Uterus (tissue), 2 donors: ENCODE data around the gene ATP13A5.

ENCODE experiments used
- CTCF ChIP-seq, 4 experiments: fragments of 200-600 bp in 2 of 4; fragments of 450-650 bp in 2 of 4; sonication (generic) in 2 of 4; IDR thresholded peaks; one replicate each; pipeline ENCODE4 v1.5.1; 2016 to 2019; ENCODE audit warnings: antibody characterized with exemption in 4 of 4, mild to moderate bottlenecking in 2 of 4, moderate library complexity in 1 of 4
- POLR2A ChIP-seq, 2 donors: fragments of 450-650 bp; IDR thresholded peaks; one replicate each; pipeline ENCODE4 v1.6.1; 2016; ENCODE audit warnings: antibody characterized with exemption in 2 of 2, mild to moderate bottlenecking in 1 of 2, moderate library complexity in 1 of 2

DNA sequence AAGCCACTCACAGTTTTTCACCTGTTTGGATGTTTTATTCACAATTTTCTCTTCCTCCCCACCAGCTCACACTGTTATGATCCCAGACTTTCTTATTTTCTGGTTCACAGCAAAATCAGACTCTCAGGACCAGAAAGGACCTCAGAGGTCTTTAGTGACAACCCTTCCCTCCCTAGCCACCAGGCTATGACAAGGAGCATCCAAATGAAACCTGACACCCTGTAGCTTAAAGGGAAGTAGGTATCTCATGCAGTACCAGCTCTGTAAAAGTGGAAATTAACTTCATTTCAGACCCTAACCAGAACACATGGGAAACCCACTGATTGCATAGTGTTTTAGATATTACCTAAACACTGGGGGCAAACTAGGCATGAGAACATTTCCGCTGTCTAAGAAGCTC lies 45.3 kb downstream of the ATP13A5 start:
- TF ChIP-seq CTCF (IDR thresholded peaks at IDR 0.05), result no peak
- TF ChIP-seq POLR2A (IDR thresholded peaks at IDR 0.05), result no peak
